Fibroblast of lung (primary cell): ENCODE measurements around the gene SSH2. TPM values are rescaled to one million over a fixed set of nuclear protein-coding genes. Genes with fewer than 3 reads are reported as not detected.

ENCODE experiments used
- DNase-seq, 2 donors: peaks; one replicate each; pipeline versions ENCODE4 v3.0.0 to v3.0.0-alpha.2; 2010; ENCODE audit warnings: low read depth in 2 of 2
- H2AFZ ChIP-seq: 2 replicates; pipeline ENCODE4 v1.5.1; 2012; ENCODE audit warnings: low read length, control low read depth, inconsistent platforms
- H3K27ac ChIP-seq: 2 replicates; pipeline ENCODE4 v1.5.1; 2011; ENCODE audit warnings: low read length, control low read depth; ENCODE audit not compliant: insufficient read depth
- H3K27me3 ChIP-seq: 2 replicates; pipeline ENCODE4 v1.5.1; 2011; ENCODE audit warnings: mild to moderate bottlenecking, low read length; ENCODE audit not compliant: control insufficient read depth, insufficient read depth
- H3K36me3 ChIP-seq: 2 replicates; pipeline ENCODE4 v1.5.1; 2011; ENCODE audit warnings: low read length; ENCODE audit not compliant: control insufficient read depth, insufficient read depth
- H3K4me1 ChIP-seq: 2 replicates; pipeline ENCODE4 v1.5.1; 2011; ENCODE audit warnings: low read length; ENCODE audit not compliant: control insufficient read depth, insufficient read depth; ENCODE audit errors: extremely low read depth
- H3K4me2 ChIP-seq: 2 replicates; pipeline ENCODE4 v1.5.1; 2011; ENCODE audit warnings: low read length, control low read depth; ENCODE audit not compliant: insufficient read depth; ENCODE audit errors: extremely low read depth
- H3K4me3 ChIP-seq, 4 experiments: fragments of 200-600 bp in 1 of 4; sonication (generic) in 1 of 4; replicated peaks in 1 of 4; 2 replicates each; pipeline ENCODE4 v1.5.1; 2011 to 2016; ENCODE audit warnings: low read length in 4 of 4, low read depth in 3 of 4, mild to moderate bottlenecking in 3 of 4, control low read depth in 2 of 4, inconsistent platforms in 1 of 4, mixed read lengths in 1 of 4; ENCODE audit not compliant: insufficient read depth in 1 of 4; ENCODE audit errors: control extremely low read depth in 1 of 4
- H3K79me2 ChIP-seq: 2 replicates; pipeline ENCODE4 v1.5.1; 2012; ENCODE audit warnings: mild to moderate bottlenecking, low read length, inconsistent platforms; ENCODE audit not compliant: control insufficient read depth, insufficient read depth
- H3K9ac ChIP-seq: 2 replicates; pipeline ENCODE4 v1.5.1; 2011; ENCODE audit warnings: mild to moderate bottlenecking, low read length, control low read depth; ENCODE audit not compliant: insufficient read depth
- H3K9me3 ChIP-seq: 2 replicates; pipeline ENCODE4 v1.5.1; 2012; ENCODE audit warnings: low read depth, low read length; ENCODE audit not compliant: control insufficient read depth, insufficient read depth
- H4K20me1 ChIP-seq: 2 replicates; pipeline ENCODE4 v1.5.1; 2011; ENCODE audit warnings: low read length; ENCODE audit not compliant: control insufficient read depth, insufficient read depth; ENCODE audit errors: extremely low read depth
- EZH2 ChIP-seq: IDR thresholded peaks from 2 replicates; pipeline ENCODE4 v1.5.1; 2012; ENCODE audit warnings: low read length, control low read depth, mild to moderate bottlenecking; ENCODE audit errors: missing control alignments
- polyA plus RNA-seq, 2 donors: library from polyadenylated mRNA; depleted of rRNA in 1 of 2; stranded (reverse) in 1 of 2; unstranded in 1 of 2; fragments of >200 nt; gene quantifications; 2 replicates each; pipeline ENCODE4 v1.2.1, GENCODE V29; 2011 to 2012; ENCODE audit warnings: missing spikeins in 1 of 2
- total RNA-seq: library from RNA; depleted of rRNA; stranded (reverse); fragments of >200 nt; gene quantifications from 2 replicates; pipeline ENCODE4 v1.2.1, GENCODE V29; 2014
- TF ChIP-seq, protein P1 (sequence below), 2 donors: IDR thresholded peaks in 1 of 2; conservative IDR thresholded peaks in 1 of 2; 1 replicate in 1 of 2; 2 replicates in 1 of 2; pipeline ENCODE4 v1.5.1; 2011 to 2012; ENCODE audit warnings: low read length in 2 of 2, control low read depth in 1 of 2, inconsistent platforms in 1 of 2, low read depth in 1 of 2, mild to moderate bottlenecking in 1 of 2

Gene SSH2
- total and polyA plus RNA-seq, 2 donors (not counting 1 experiment from before 2014, with no cell fraction given), result 21.0 to 30.2 TPM

DNA sequence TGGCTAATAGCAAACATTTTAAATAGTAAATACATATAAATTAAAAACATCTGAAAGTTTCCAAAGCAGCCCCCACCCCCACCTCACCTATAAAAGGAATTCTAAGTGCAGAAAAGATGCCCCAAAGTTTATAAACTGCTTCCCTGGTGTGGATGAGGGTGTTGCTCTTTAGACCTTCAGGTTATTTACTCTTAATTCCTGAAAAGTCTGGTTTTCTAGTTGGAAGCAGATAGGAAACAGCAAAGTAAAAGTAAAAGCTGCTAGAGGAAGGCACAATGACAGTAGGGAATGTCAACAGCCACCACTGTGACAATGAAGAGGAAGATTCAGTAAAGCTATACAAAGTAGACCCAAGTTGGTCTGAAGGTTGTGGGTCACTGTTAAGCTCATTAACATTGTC lies 37.8 kb downstream of the SSH2 start:
- Histone ChIP-seq H3K79me2 (peaks cover 4% of the 10 kb centered on the region), H2AFZ (no peak overlapping the region), H4K20me1 (no peaks in the 10 kb centered on the region), H3K9me3 (no peaks in the 10 kb centered on the region), H3K4me3 (no peak overlapping the region), H3K27ac (no peak overlapping the region), H3K36me3 (no peaks in the 10 kb centered on the region), H3K4me2 (no peak overlapping the region), H3K9ac (no peak overlapping the region), H3K4me1 (no peaks in the 10 kb centered on the region), H3K27me3 (no peaks in the 10 kb centered on the region)
- no peak for DNase-seq
- TF ChIP-seq EZH2, result no peak
- TF ChIP-seq, protein P1, sequence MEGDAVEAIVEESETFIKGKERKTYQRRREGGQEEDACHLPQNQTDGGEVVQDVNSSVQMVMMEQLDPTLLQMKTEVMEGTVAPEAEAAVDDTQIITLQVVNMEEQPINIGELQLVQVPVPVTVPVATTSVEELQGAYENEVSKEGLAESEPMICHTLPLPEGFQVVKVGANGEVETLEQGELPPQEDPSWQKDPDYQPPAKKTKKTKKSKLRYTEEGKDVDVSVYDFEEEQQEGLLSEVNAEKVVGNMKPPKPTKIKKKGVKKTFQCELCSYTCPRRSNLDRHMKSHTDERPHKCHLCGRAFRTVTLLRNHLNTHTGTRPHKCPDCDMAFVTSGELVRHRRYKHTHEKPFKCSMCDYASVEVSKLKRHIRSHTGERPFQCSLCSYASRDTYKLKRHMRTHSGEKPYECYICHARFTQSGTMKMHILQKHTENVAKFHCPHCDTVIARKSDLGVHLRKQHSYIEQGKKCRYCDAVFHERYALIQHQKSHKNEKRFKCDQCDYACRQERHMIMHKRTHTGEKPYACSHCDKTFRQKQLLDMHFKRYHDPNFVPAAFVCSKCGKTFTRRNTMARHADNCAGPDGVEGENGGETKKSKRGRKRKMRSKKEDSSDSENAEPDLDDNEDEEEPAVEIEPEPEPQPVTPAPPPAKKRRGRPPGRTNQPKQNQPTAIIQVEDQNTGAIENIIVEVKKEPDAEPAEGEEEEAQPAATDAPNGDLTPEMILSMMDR (conservative IDR thresholded peaks at IDR 0.05 in 1 of 2, IDR thresholded peaks at IDR 0.05 in 1 of 2; ENCODE audit: low read depth in 1 of 2, low read length in 2 of 2), result no peak

DNA sequence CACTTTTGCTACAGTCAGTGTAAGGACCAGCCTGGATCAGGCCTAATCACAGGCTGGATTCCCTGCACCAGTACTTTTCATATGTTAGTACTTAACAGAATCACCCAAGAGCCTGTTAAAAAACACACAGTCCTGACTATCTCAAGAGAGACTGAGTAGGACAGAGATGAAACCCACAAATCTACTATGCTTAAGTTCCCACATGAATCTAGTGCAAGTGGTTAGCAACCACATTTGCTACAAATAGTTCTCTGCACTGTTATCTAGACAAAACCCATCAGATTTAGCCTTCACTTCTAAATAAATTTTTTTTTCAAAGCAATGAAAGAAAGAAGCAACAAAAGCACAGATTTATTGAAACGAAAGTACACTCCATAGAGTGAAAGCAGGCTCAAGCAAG lies 38.9 kb downstream of the SSH2 start:
- Histone ChIP-seq H3K9me3 (no peaks in the 10 kb centered on the region), H3K27me3 (no peaks in the 10 kb centered on the region), H3K79me2 (peaks cover 4% of the 10 kb centered on the region), H3K4me3 (no peak overlapping the region), H3K4me2 (no peak overlapping the region), H3K36me3 (no peaks in the 10 kb centered on the region), H3K9ac (no peak overlapping the region), H3K27ac (no peak overlapping the region), H4K20me1 (no peaks in the 10 kb centered on the region), H3K4me1 (no peaks in the 10 kb centered on the region), H2AFZ (no peak overlapping the region)
- no peak for TF ChIP-seq EZH2
- TF ChIP-seq, protein P1 (conservative IDR thresholded peaks at IDR 0.05 in 1 of 2, IDR thresholded peaks at IDR 0.05 in 1 of 2; ENCODE audit: low read depth in 1 of 2, low read length in 2 of 2), result no peak
- peak in 1 of 2 donors; percentile 13 for DNase-seq

GRCh38 chr17:29885031-29885640 lies 44.9 kb downstream of the SSH2 start:
- TF ChIP-seq, protein P1 (conservative IDR thresholded peaks at IDR 0.05 in 1 of 2, IDR thresholded peaks at IDR 0.05 in 1 of 2; ENCODE audit: low read depth in 1 of 2, low read length in 2 of 2), result no peak
- TF ChIP-seq EZH2, result no peak
- H3K9ac ChIP-seq, result no peak overlapping the region
- no peak for DNase-seq
- H3K4me3 ChIP-seq, result no peak overlapping the region
- H3K27ac ChIP-seq, result no peak overlapping the region
- H2AFZ ChIP-seq, result no peak overlapping the region
- H3K4me1 ChIP-seq, result no peaks in the 10 kb centered on the region
- no peak overlapping the region for H3K4me2 ChIP-seq
- H3K27me3 ChIP-seq, result no peaks in the 10 kb centered on the region
- no peaks in the 10 kb centered on the region for H3K36me3 ChIP-seq
- peaks cover 5% of the 10 kb centered on the region for H3K79me2 ChIP-seq
- no peaks in the 10 kb centered on the region for H4K20me1 ChIP-seq
- no peaks in the 10 kb centered on the region for H3K9me3 ChIP-seq
